Cardiac septum (tissue), 1 donor: ENCODE data around the gene ABCC8. TPM values are rescaled to one million over a fixed set of nuclear protein-coding genes. Genes with fewer than 3 reads are reported as not detected.

Source experiments
- DNase-seq: peaks from one replicate; pipeline ENCODE4 v3.0.0-alpha.2; 2020; ENCODE audit warnings: low spot score
- intact Hi-C: fragments of 100-400 bp; cut with DNase I; formaldehyde crosslinking; loops from one replicate; pipeline ENCODE4 v1.14.0; 2022
- total RNA-seq: library from RNA; stranded (reverse); fragmentation: NEBNext Ultra II Directional; extraction: Animal tissue kit (Norgen Biotek cat#: 25700); gene quantifications from one replicate; pipeline ENCODE4 v1.2.1, GENCODE V29; 2021
- donor health status: DM: no; HTN: no; CAD: no.

The ABCC8 gene
- total RNA-seq, 1 donor from 2014 or later: 3.9 TPM

DNA sequence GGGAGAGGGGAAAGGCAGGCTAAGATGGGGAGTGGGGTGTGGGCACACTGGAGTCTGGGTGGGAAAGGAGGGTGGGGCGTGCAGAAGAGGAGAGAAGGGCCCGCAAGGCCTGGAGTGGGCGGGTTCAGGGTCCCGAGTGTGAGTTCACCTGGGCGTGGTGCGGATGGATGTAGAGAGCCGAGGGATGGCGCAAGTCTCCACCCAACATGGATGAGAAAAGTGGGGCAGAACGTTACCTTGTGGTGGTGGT is 364 bp upstream of the ABCC8 start:
- intact Hi-C loops: no loop called here
- DNase-seq: no peak

DNA sequence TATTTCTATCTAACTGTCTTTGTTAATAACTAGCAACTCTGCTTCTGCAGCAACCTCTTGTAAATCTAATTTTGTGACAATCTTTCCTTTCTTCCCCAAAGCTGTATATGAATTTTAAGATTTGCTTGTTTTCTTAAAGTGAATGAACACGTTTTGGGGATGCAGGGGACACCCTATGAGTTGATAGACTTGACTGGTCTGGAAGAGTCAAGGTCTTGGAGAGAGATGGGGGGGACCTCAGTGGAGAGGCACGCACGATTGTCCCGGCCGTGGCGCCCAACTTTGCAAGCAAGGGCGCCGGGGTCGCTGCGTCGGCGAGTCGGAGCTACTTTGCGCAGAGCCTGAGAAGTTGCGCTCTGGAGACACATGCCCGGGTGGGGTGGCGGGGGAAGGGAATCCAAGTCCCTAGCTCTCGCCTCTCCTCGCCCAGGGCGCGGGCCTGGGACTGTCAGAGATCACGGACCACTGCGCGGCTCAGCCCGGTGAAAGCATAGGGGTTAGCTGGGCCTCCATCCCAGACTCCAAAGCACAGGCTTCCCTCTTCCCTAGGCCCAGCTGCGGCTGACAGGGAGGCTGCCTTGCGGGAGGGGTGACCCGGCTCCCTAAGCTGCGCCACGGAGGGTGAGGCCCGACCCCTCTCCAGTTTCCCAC is 854 bp downstream of the ABCC8 start:
- no peak for DNase-seq
- intact Hi-C loops: no loop called here

DNA sequence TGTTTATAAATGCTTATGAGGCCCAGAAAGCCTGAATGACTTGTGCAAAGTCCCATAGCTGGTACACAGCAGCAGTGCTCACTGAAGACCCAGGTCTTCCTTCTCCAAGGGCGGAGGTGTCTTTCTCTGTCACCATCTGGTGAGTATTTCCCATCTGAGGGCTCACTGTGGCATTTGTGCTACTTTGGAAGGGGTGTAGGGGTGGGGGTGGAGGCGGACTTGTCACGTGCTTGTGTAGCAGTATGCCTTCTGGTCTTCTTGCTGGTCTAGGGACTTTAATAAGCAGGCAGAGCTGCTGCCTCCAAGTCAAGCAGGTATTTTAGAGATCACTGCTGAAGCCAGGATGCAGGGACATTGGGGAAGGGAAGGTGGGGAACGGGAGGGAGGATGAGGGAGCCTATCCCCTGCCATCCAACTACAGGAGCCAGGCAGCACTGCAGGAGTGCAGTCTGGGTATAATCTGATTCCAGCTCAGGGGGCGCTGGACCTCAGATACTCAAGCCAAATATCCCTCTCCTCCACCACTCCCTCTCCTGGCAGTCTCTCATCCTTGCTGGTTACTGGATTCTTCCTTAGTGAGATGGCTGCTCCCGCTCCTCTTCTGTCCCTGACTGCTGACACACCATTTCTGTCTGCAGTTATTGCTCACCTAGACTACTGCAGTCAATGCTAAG is 3.4 kb downstream of the ABCC8 start:
- DNase-seq: no peak
- intact Hi-C loops: no loop called here

DNA sequence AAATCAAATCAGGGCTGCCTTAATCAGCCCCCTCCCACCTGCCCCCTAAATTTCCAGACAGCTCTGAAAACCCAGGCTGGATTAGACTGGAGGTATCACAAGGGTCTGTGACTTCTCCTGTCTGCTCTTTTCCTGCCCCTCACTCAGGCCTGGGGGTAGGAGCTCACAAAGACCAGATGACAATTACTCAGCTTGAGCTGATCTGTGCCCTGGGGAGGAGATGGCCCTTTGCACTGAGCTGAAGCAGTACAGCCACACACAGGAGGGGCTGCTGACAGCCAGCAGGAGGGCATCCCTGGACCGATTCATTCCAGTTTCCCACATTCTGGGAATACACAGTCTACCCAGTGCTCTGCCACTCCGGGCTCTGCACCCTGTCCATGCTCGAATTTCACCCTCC is 4.2 kb downstream of the ABCC8 start:
- DNase-seq: no peak
- intact Hi-C loops: no loop called here

DNA sequence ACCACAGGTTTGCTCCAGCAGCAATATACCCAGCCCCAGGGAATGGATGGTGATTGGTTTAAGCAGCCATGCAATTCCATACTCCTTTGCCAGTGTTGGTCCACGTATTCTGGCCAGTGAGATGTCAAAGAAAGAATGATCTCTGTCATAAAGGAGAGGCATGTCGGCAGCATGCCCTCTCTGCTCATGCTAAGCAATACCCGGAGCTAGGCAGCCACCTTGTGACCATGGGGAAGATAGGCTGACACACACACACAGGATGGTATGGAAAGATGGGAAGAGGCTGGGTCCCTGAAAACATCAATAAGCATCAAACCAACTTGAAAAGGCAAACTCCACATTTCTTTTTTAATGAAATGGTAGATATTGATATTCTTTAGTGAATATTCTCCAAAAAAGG is 5.1 kb downstream of the ABCC8 start:
- intact Hi-C loops: no loop called here
- no peak for DNase-seq

DNA sequence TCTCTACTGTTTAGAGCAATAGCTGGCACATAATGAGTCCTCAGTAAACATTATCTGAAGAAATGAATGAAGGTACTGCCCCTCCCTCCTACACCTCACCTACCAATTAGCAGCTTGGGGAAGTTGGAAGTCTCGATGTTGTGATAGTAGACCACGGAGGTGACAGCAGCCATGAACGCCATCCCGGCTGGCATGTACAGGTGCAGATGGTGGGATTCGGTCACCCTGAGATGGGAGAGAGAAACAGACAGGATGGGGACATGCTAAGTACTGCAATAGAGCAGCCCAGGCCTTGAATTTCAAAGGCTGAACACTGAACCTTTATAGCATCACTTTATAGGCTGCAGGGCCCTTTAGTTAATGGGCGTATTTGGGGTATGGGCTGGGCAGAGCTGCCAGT is 6.6 kb downstream of the ABCC8 start:
- no peak for DNase-seq
- intact Hi-C loops: no loop called here

DNA sequence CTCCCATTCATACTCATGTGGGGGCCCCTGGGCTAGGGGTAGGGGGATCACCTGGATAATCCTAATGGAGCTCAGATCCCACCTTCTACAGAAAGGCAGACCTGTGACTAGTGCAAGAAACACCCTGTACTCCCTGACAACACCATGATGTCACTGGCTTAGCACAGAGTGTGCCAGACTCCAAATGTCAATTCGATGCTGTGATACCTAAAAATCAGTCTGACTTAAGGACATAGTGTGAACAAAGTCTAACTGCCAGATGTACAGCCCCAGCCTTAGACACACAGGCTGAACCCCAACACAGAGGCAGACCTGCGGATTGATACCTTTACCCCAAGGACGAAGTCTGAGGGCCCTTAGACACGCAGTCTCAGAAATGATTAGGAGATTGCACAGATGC is 8.5 kb downstream of the ABCC8 start:
- intact Hi-C loops: no loop called here
- DNase-seq: no peak

DNA sequence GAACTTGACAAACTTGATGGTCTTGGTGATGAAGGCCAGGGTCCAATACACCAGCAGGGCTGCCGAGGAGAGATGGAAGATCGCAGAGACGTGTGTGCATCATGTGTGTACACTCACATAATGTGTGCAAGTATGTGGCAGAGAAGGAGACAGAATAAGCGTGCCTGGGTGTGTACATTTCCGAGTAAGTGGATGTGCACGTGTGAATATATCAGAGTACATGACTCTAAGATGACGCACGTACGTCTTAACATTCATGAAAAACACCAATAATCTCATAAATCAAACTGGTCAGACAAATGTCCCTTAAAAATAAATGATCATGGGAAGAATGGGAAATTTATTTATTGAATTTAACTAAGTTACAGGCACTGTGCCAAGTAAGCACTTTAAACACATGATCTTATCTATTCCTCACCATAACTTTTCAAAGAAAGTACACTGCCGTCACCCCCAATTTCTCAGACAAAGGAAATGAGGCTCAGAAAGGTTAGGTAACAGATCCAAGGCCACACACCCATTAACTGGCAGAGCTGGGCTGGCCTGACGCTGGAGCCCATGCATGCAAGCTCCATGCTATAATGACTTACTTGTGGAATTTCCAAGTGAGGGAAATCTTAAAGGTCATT is 13.0 kb downstream of the ABCC8 start:
- intact Hi-C loops: no loop called here

DNA sequence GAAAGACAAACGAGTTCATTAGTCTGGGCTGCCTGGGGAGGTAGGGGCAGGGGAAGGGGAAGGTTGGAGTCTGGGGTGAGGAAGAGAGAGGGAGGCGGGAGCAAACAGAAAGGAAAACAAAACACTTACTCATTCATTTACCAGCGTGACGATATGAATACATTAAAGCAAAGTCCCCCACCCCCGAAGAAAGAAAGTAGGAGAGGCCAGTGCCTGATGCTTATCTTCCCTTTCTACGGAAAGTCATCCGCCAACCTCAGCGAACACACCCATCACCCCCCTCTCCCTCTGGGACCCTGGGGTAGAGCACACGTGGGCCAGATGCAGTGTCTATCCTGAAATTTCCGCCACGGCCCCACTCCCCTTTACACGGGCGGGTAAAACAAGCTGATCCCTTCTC is 13.7 kb downstream of the ABCC8 start:
- intact Hi-C loops: no loop called here
- no peak for DNase-seq

More for the DNA sequence above, 13.0 kb downstream of the ABCC8 start:
- DNase-seq: no peak

DNA sequence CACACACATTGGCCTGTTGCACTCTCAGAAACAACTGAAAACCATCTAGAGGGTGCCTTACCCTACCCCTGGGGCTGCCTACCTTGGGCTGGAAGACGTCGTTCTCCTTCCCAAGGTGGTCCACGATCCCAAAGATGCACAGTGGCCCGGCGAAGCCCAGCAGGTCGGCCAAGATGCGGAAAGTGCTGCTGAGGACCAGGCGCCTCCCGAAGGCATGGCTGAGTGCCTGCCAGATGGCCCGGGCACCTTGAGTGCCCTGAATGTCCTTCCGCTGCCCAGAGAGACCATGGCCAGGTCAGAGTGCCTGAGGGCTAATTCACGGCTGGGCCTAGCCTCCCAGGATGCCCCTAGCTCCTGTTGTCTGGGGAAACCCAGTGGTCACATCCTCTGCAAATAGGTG is 16.2 kb downstream of the ABCC8 start:
- no peak for DNase-seq

DNA sequence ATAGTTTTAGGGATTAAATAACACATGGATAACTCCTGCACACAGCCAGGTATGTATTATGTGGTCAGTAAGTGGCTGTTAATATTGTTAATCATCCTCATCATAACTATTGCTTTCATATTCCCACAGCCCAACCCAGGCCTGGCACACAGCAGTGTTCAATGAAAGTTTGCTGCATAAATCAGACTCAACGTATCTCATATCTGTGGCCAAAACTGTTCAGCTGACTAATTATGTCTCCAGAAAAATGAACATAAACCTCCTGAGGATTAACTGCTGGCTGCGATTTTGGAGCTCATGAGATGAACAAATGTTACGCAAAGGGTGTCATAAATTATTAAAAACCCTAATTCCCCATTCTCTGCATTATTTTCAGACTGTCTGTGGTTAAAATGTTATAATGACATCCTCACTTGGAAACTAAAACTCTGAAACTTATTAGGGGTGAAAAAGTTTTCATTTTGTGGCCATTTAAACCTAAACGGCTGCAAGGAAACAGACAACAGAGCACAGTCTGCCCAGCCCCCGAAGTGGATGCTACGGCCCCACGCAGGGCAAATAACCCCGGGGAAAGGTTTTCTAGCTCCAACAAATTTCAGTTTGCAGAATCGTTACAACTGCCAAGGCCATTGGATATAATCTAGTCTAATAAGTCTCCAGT is 17.3 kb downstream of the ABCC8 start:
- intact Hi-C loops: no loop called here
- DNase-seq: no peak

More for the DNA sequence above, 16.2 kb downstream of the ABCC8 start:
- intact Hi-C loops: no loop called here

DNA sequence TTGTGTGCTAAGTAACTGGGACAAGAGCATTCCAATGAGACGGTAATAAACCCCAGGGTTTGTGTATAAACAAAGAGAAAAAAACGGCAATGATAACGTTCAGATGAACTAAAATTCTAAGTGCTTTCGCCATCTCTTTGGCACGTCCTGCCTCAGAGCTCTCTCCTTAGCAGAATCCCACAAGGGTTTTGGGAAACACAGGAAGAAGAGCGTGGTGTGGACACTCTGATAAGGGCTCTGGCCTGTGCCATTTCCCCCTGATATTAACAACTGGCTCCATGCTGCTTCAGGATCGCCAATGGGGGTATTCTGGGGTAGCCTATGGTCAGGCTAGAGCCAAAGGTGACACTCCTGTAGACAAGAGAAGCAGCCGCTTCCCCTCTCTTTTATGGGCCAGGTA is 18.4 kb downstream of the ABCC8 start:
- DNase-seq: no peak
- intact Hi-C loops: no loop called here

DNA sequence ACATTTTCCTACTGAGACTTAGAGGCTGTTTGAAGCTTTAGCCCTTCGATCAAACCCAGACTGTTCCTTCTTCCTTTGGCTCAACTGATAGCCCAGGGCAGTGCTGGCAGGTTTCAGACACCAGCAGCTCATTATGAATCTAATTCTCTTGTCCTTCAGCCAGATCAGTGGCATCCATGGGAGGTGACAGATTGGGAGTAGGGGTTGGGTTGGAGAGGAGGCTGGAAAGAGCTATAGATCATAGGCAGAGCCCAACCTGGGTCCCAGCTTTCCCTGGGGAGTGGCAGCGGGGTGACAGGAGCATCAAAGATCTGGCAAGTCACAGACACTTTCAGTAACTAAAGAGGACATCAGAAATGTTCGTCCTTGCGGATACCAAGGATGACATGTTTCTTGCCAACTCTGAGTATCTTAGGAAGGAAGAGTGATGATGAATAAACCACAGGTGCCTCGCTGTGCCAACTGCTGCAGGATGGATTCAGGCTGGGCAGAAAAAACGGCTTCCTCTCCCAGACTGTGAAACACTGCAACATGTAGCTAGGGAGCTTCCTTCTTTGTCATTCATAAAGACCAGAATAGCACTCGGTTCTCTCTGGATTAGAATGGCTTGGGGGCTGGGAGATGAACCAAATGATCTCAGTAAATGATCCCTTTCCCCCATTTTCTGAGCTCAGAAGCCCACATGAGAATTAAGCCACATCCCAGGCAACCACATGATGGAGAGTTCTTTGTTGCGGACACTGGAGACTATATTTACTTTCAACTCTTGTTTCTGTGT is 19.1 kb downstream of the ABCC8 start:
- no peak for DNase-seq
- intact Hi-C loops: no loop called here

DNA sequence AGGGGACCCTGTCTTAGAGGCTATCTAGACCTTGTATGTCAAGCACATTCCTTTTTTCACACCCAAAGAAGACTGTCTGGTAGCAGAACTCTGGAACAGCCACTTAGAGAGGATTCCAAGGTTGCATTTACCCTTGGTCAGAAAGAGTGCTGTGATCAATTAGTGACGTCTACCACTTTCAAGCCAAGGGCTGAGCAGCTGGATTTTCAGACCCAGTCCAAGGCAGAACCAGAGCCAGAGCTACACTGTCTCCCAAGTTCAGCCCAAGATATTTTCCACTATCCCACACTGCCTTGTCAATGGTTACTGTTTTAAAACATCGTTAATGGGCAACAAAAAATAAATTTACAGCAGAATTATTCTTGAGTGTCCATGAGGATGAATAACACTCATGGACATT is 24.0 kb downstream of the ABCC8 start:
- intact Hi-C loops: no loop called here
- DNase-seq: no peak

DNA sequence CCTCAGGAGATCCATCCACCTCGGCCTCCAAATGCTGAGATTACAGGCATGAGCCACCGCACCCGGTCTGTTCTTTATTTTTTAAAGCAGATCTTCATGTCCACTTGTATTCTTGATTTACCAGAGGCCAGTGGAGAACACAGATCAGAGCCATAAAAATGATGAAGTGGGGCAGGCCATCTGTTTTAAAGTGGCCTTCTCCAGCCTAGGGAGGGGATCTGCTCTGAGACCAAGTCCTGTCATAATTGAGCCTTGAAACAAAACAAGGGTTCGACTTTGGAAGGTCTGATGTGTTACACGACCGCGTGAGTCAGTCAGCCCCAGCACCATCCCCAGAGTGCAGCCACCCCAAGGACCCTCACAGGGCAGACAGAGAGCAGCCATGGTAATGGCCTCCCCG is 27.5 kb downstream of the ABCC8 start:
- intact Hi-C loops: no loop called here
- DNase-seq: no peak

DNA sequence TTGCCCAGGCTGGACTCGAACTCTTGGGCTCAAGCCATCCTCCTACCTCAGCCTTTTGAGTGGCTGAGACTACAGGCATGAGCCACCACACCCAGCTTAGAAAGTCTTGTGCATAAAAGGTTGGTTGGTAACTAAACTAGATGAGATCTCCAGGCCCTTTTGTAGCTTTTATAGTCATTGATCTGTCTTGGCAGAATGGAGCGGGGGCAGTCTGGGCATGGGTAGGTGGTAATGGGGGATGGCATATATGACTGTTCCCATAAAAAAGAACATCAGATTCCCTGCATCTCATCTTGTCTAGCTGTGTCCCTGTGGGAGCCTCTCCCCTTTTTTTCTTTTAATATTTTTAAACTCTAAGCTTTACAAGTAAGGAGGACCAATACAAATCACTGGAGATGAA is 30.2 kb downstream of the ABCC8 start:
- no peak for DNase-seq
- intact Hi-C loops: no loop called here

DNA sequence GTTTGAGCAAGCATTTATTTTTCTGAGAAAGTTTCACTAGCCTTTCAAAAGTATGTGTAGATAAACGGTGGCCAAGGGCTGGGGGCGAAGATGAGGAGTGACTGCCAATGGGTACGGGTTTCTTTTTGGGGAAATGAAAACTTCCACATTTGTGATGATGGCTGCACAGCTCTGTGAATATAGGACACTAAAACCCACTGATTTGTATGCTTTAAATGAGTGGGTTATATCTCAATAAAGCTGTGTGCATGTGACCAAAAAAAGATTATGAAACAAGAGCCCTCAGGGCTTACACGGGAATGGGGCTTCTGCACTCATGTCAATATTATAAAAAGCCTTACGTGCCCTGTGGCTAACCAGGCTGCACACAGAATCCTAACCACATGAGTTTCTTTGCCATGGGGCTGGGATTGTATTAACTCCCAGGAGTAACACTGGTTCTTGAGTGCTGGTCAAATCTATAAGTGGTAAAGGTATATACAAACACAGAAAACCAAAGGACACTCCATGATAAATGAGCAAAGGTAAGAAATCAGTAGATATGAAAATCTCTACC is 31.3 kb downstream of the ABCC8 start:
- intact Hi-C loops: no loop called here
- DNase-seq: no peak

DNA sequence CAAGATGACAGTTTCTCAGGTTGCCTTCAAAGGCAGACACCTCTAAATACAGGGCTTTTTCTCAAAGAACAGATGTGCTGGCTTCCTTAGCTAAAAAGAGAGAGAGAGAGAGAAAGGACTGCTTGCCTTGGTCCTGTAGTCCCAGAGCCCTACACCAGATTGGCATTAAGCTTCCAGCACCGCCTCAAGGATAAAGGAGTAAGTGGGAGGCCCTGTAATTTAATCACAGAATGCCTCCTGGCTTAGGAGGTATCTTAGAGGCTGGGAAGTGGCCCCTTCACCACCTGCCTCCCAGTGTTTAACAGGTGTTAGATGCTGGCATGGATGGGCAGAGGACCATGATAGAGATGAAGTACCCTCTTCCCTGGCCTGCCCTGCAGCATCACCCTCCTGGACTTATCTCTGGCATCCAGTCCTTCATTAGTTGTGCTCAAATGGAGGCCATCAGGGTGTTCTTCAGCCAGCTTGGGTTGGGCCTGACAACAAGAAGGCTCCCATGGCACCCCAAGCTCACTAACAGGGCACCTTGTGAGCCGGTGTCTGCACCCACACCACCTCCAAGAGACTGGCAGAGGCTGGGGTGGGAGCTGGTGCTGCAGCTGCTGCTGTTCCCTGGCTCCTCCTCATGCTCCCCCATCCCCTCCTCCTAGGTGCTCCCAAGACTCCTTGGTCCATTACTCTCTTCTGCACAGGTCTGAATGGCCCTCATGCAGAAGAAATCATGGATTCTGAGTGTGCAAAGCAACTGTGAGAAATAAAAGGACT is 32.5 kb downstream of the ABCC8 start:
- no peak for DNase-seq
- intact Hi-C loops: no loop called here

DNA sequence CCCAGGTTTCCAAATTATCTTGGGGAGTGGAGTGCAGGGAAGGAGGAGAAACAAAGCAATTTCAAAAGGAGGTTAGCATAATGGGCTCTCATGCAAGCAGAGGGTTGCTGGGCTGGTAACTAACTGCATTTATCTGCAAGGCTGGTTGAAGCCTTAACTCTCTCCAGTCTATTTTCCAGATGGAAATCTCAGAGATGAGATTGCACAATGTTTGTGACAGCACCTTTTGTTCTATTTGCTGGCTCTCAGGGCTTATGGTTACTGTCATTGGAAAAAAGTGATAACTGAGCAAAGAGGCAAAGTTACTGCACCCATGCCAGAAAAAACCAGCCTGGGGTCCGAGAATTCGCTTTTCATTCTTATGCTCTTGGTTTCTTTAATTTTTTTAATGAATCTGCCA is 33.2 kb downstream of the ABCC8 start:
- intact Hi-C loops: no loop called here
- no peak for DNase-seq
